ENCODE data around the gene WHRN. TPM values are rescaled to one million over a fixed set of nuclear protein-coding genes. Genes with fewer than 3 reads are reported as not detected.

The WHRN gene
- polyA plus RNA-seq, 1 donor from 2014 or later: 2.5 TPM

DNA sequence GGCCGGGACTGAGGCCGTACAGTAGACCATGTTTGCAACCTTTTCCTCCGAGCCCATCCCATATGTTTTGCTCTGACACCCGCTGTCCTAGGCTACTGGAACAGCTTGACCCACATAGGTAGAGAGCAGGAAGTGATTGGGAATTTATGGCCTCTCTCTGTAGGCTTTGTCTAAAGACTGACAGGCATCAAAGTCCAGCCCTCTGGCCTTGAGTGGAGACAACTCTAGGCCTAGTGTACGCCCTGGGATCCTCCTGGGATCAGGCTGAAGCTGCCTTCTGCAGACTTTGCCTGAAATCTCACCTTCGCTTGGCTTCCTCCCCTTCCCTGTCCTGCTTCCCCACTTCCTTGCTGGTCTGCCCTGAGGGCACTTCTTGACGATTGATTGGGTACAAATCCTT lies 103.9 kb downstream of the WHRN start:
- no peak overlapping the region for H2AFZ ChIP-seq (ENCODE audit: low read depth, low read length)
- H3K9me2 ChIP-seq (ENCODE audit: insufficient read depth, low read length): no peaks in the 10 kb centered on the region
- H3F3A ChIP-seq (ENCODE audit: insufficient read depth, low read length, poor library complexity, severe bottlenecking): no peaks in the 10 kb centered on the region
- H3K4me3 ChIP-seq (ENCODE audit: low read length): no peak overlapping the region
- H3K9ac ChIP-seq (ENCODE audit: low read length): no peak overlapping the region
- no peaks in the 10 kb centered on the region for H4K20me1 ChIP-seq (ENCODE audit: insufficient read depth)
- H3K9me3 ChIP-seq (ENCODE audit: low read length): no peaks in the 10 kb centered on the region
- no peak overlapping the region for H3K4me2 ChIP-seq (ENCODE audit: low read length)
- H3K27me3 ChIP-seq (ENCODE audit: insufficient read depth, low read depth, low read length): peaks cover 8% of the 10 kb centered on the region
- TF ChIP-seq REST (IDR thresholded peaks at IDR 0.05; ENCODE audit: borderline replicate concordance) (no peak), MXI1 (conservative IDR thresholded peaks at IDR 0.05; ENCODE audit: poor library complexity, severe bottlenecking) (no peak), TAF1 (IDR thresholded peaks at IDR 0.05; ENCODE audit: low read depth) (no peak)
- TF ChIP-seq, protein P1, sequence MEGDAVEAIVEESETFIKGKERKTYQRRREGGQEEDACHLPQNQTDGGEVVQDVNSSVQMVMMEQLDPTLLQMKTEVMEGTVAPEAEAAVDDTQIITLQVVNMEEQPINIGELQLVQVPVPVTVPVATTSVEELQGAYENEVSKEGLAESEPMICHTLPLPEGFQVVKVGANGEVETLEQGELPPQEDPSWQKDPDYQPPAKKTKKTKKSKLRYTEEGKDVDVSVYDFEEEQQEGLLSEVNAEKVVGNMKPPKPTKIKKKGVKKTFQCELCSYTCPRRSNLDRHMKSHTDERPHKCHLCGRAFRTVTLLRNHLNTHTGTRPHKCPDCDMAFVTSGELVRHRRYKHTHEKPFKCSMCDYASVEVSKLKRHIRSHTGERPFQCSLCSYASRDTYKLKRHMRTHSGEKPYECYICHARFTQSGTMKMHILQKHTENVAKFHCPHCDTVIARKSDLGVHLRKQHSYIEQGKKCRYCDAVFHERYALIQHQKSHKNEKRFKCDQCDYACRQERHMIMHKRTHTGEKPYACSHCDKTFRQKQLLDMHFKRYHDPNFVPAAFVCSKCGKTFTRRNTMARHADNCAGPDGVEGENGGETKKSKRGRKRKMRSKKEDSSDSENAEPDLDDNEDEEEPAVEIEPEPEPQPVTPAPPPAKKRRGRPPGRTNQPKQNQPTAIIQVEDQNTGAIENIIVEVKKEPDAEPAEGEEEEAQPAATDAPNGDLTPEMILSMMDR (IDR thresholded peaks at IDR 0.05; ENCODE audit: poor library complexity, severe bottlenecking): no peak
- no peaks in the 10 kb centered on the region for H3K79me2 ChIP-seq (replicated peaks; ENCODE audit: insufficient read depth, low read length)
- H3K27ac ChIP-seq (ENCODE audit: low read length): no peak overlapping the region
- H3K36me3 ChIP-seq (ENCODE audit: insufficient read depth, low read length): no peaks in the 10 kb centered on the region

- Histone ChIP-seq H3K4me2 (ENCODE audit: low read length) (no peak overlapping the region), H2AFZ (ENCODE audit: low read depth, low read length) (no peak overlapping the region), H3K9me3 (ENCODE audit: low read length) (no peaks in the 10 kb centered on the region), H3K9ac (ENCODE audit: low read length) (no peak overlapping the region), H3K9me2 (ENCODE audit: insufficient read depth, low read length) (no peaks in the 10 kb centered on the region), H4K20me1 (ENCODE audit: insufficient read depth) (no peaks in the 10 kb centered on the region), H3K4me3 (ENCODE audit: low read length) (no peak overlapping the region), H3K36me3 (ENCODE audit: insufficient read depth, low read length) (no peaks in the 10 kb centered on the region), H3K27me3 (ENCODE audit: insufficient read depth, low read depth, low read length) (peaks cover 8% of the 10 kb centered on the region), H3F3A (ENCODE audit: insufficient read depth, low read length, poor library complexity, severe bottlenecking) (no peaks in the 10 kb centered on the region), H3K27ac (ENCODE audit: low read length) (no peak overlapping the region), H3K79me2 (replicated peaks; ENCODE audit: insufficient read depth, low read length) (no peaks in the 10 kb centered on the region)
- TF ChIP-seq POLR2AphosphoS5 (IDR thresholded peaks at IDR 0.05): no peak
- no peak for TF ChIP-seq EP300 (conservative IDR thresholded peaks at IDR 0.05; ENCODE audit: poor library complexity, severe bottlenecking)
- TF ChIP-seq REST (IDR thresholded peaks at IDR 0.05; ENCODE audit: borderline replicate concordance): no peak
- TF ChIP-seq SMC3 (conservative IDR thresholded peaks at IDR 0.05; ENCODE audit: poor library complexity): no peak
- no peak for TF ChIP-seq EZH2 (IDR thresholded peaks at IDR 0.05; ENCODE audit: borderline replicate concordance, insufficient read depth, low read length, poor library complexity, severe bottlenecking)
- TF ChIP-seq RAD21 (conservative IDR thresholded peaks at IDR 0.05): no peak
- no peak for TF ChIP-seq MXI1 (conservative IDR thresholded peaks at IDR 0.05; ENCODE audit: poor library complexity, severe bottlenecking)
These were observed 104.5 kb downstream of the WHRN start for GRCh38 chr9:114400772-114401171.

All from neural cell (in vitro differentiated cells).